Natural killer cell (primary cell): ENCODE data around the gene HPCA. TPM values are rescaled to one million over a fixed set of nuclear protein-coding genes. Genes with fewer than 3 reads are reported as not detected.

ENCODE experiments used
- ATAC-seq, 3 donors: fragments of 150-1000 bp in 2 of 3; fragments of 200-7000 bp in 1 of 3; cut with Tn5 transposase; 1 replicate in 1 of 3; 2 replicates in 2 of 3; pipeline ENCODE4 v1.10.0; 2021; ENCODE audit warnings: mild to moderate bottlenecking in 2 of 3, moderate library complexity in 2 of 3
- DNase-seq, 2 donors: peaks; one replicate each; pipeline versions ENCODE4 v3.0.0 to v3.0.0-alpha.2; 2013 to 2021; ENCODE audit warnings: mixed read lengths in 1 of 2
- H3K27ac ChIP-seq: one replicate; pipeline ENCODE4 v1.5.1; 2013; ENCODE audit warnings: mild to moderate bottlenecking, low read length
- H3K27me3 ChIP-seq: one replicate; pipeline ENCODE4 v1.6.1; 2013; ENCODE audit warnings: low read length; ENCODE audit not compliant: control insufficient read depth, insufficient read depth
- H3K36me3 ChIP-seq: one replicate; pipeline ENCODE4 v1.6.1; 2013; ENCODE audit warnings: low read length; ENCODE audit not compliant: control insufficient read depth, insufficient read depth
- H3K4me1 ChIP-seq: one replicate; pipeline ENCODE4 v1.6.1; 2013; ENCODE audit warnings: low read length; ENCODE audit not compliant: control insufficient read depth, insufficient read depth
- H3K4me3 ChIP-seq: one replicate; pipeline ENCODE4 v1.5.1; 2013; ENCODE audit warnings: low read length
- H3K9me3 ChIP-seq: one replicate; pipeline ENCODE4 v1.6.1; 2013; ENCODE audit warnings: low read length; ENCODE audit not compliant: control insufficient read depth, insufficient read depth
- H3K27ac Mint-ChIP-seq, 2 donors: one replicate each; pipeline ENCODE4 v1.8.0; 2022; ENCODE audit warnings: mild to moderate bottlenecking in 2 of 2, mixed read lengths in 2 of 2, moderate library complexity in 1 of 2
- H3K27me3 Mint-ChIP-seq, 2 donors: one replicate each; pipeline ENCODE4 v1.8.0; 2022; ENCODE audit warnings: low read depth in 2 of 2, mixed read lengths in 2 of 2
- H3K36me3 Mint-ChIP-seq: one replicate; pipeline ENCODE4 v1.8.0; 2022; ENCODE audit warnings: mixed read lengths
- H3K4me1 Mint-ChIP-seq, 2 donors: one replicate each; pipeline ENCODE4 v1.8.0; 2022; ENCODE audit warnings: mixed read lengths in 2 of 2
- H3K4me3 Mint-ChIP-seq: one replicate; pipeline ENCODE4 v1.8.0; 2022; ENCODE audit warnings: mild to moderate bottlenecking, moderate library complexity, mixed read lengths
- H3K9me3 Mint-ChIP-seq, 2 donors: one replicate each; pipeline ENCODE4 v1.8.0; 2022; ENCODE audit warnings: mixed read lengths in 2 of 2
- CTCF ChIP-seq: fragments of 200-600 bp; IDR thresholded peaks from one replicate; pipeline ENCODE4 v1.8.0; 2022; ENCODE audit warnings: antibody characterized with exemption
- WGBS: methylation state at CpG from one replicate; pipeline ENCODE4 v1.1.7; 2013; ENCODE audit warnings: missing lambda C conversion rate; ENCODE audit not compliant: insufficient coverage; 5-methylcytosine and 5-hydroxymethylcytosine counted together
- intact Hi-C: fragments of 100-400 bp; cut with micrococcal nuclease; formaldehyde crosslinking; loops from one replicate; pipeline ENCODE4 v1.14.2; 2022
- total RNA-seq, 4 donors: library from RNA; stranded (reverse); fragments of 120-200 nt in 1 of 4; gene quantifications; one replicate each; pipeline versions ENCODE4 v1.2.3 to v1.2.4, GENCODE V29; 2013 to 2022

HPCA gene
- total RNA-seq, 3 donors from 2014 or later (not counting 1 experiment from before 2014, with no cell fraction given): 0.59 TPM; not detected in 2

DNA sequence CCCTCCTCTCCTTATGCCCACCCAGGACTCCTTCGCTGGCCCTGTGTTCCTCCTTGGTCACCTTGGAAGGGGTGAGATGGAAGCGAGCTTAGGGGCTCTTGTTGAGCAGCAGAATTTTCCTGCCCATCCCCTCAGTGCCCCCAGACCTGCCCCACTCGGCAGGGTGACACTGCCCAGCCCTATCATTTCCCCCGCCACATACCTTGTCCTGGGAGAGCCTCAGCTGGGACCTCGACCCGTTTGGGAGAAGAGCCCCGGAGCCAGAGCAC, 14.2 kb upstream of the HPCA start:
- 50% methylated on average over 6 of the region's 7 CpGs for WGBS
- no peaks in the 10 kb centered on the region for H3K9me3 Mint-ChIP-seq
- intact Hi-C loops: loop anchor here (1.0 to 10.0 kb wide), 3 partner anchors 160 to 427 kb away; no protein-coding TSS in a partner anchor

GRCh38 chr1:32873484-32873883, 12.8 kb upstream of the HPCA start:
- Mint-ChIP-seq H3K27me3 (peaks cover 28 to 41% of the 10 kb centered on the region in 2 donors), H3K36me3 (no peaks in the 10 kb centered on the region), H3K4me1 (peaks cover 0 to 26% of the 10 kb centered on the region in 2 donors), H3K9me3 (no peaks in the 10 kb centered on the region), H3K4me3 (no peak overlapping the region), H3K27ac (no peak overlapping the region)
- ATAC-seq (no peak), DNase-seq (no peak)
- H3K9me3 ChIP-seq: no peaks in the 10 kb centered on the region
- H3K4me1 ChIP-seq: peaks cover 31% of the 10 kb centered on the region
- H3K4me3 ChIP-seq: no peak overlapping the region
- 77% methylated on average over 4 of the region's 5 CpGs for WGBS
- peaks cover 29% of the 10 kb centered on the region for H3K27me3 ChIP-seq
- no peak overlapping the region for H3K27ac ChIP-seq
- no peaks in the 10 kb centered on the region for H3K36me3 ChIP-seq
- TF ChIP-seq CTCF: no peak
- intact Hi-C loops: loop anchor here (10.0 kb wide), 1 partner anchor 429 kb away; no protein-coding TSS in a partner anchor

More for the DNA sequence above, 14.2 kb upstream of the HPCA start:
- no peak overlapping the region for H3K27ac Mint-ChIP-seq
- DNase-seq: no peak
- no peak for ATAC-seq
- H3K4me3 Mint-ChIP-seq: no peak overlapping the region
- Histone ChIP-seq H3K36me3 (no peaks in the 10 kb centered on the region), H3K27ac (no peak overlapping the region), H3K4me1 (peaks cover 31% of the 10 kb centered on the region), H3K4me3 (no peak overlapping the region), H3K27me3 (peaks cover 27% of the 10 kb centered on the region), H3K9me3 (no peaks in the 10 kb centered on the region)
- no peak for TF ChIP-seq CTCF
- peaks cover 28 to 41% of the 10 kb centered on the region in 2 donors for H3K27me3 Mint-ChIP-seq
- H3K4me1 Mint-ChIP-seq: peaks cover 0 to 26% of the 10 kb centered on the region in 2 donors
- no peaks in the 10 kb centered on the region for H3K36me3 Mint-ChIP-seq

DNA sequence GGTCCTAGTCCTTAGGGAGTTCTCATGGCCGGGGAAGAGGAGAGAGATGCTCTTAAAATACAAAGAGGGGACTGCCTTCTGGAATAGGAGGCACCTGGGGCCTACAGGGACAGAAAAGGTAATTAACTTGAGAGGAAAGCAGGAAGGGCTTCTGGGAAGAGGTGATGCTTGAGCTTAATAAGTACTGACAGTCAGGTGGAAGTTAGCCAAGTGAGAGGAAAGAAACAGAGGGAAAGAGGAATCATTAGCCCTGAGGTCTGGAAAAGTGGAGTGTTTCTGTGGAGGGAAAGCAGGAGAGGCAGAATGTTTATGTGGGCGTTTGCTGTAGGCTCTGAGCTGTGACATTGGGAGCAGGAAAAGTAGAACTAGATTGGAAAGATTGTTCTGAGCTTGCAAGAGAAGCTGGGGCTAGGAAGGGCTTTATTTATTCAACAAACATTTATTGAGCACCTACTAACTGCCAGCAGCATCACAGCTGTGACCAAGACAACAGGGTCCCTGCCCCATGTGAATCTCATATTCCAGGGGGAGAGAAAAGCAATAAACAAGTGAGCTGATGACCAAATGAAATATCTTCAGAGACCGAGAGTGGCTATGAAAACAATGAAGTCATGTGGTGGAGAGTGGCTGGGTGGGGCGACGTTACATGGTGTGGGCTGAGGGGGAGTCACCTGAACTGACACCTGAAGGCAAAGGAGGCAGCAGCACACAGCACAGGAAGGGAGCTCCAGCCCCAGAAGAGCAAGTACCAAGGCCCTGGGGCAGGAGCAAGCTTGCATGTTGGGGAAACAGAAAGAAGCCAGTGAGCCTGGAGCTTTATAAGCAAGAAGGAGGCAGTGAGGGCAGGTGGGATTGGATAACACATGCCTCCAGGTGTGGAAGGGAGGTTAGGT, 11.2 kb upstream of the HPCA start:
- H3K4me3 ChIP-seq: no peak overlapping the region
- peaks cover 27% of the 10 kb centered on the region for H3K4me1 ChIP-seq
- intact Hi-C loops: loop anchor here (10.0 kb wide), 1 partner anchor 430 kb away; no protein-coding TSS in a partner anchor
- Mint-ChIP-seq H3K9me3 (no peaks in the 10 kb centered on the region), H3K36me3 (no peaks in the 10 kb centered on the region), H3K4me1 (peaks cover 0 to 15% of the 10 kb centered on the region in 2 donors), H3K27me3 (peaks cover 18 to 30% of the 10 kb centered on the region in 2 donors), H3K4me3 (no peak overlapping the region), H3K27ac (no peak overlapping the region)
- no peak for ATAC-seq
- no peak for TF ChIP-seq CTCF
- no peaks in the 10 kb centered on the region for H3K9me3 ChIP-seq
- no peak for DNase-seq
- H3K27ac ChIP-seq: no peak overlapping the region
- WGBS: 78% methylated on average over 5 of the region's 5 CpGs
- H3K27me3 ChIP-seq: peaks cover 23% of the 10 kb centered on the region
- no peaks in the 10 kb centered on the region for H3K36me3 ChIP-seq
